ENCODE measurements around the gene ATXN10.

Gene ATXN10

GRCh38 chr22:45738206-45738605 lies 66.6 kb downstream of the ATXN10 start:
- in situ Hi-C loops (cut with HindIII; ENCODE audit: low pct_unique_long_range_greater_than_20kb, low sequenced_read_pairs) = no loop called here
- TF ChIP-seq JUND (IDR thresholded peaks at IDR 0.05; ENCODE audit: low read depth) = no peak
- DNase-seq (ENCODE audit: low read depth in 1 of 2, low spot score in 1 of 2) = no peak

GRCh38 chr22:45740236-45740635 lies 68.6 kb downstream of the ATXN10 start:
- in situ Hi-C loops (cut with HindIII; ENCODE audit: low pct_unique_long_range_greater_than_20kb, low sequenced_read_pairs) = no loop called here
- DNase-seq (ENCODE audit: low read depth in 1 of 2, low spot score in 1 of 2) = no peak
- no peak for TF ChIP-seq JUND (IDR thresholded peaks at IDR 0.05; ENCODE audit: low read depth)

DNA sequence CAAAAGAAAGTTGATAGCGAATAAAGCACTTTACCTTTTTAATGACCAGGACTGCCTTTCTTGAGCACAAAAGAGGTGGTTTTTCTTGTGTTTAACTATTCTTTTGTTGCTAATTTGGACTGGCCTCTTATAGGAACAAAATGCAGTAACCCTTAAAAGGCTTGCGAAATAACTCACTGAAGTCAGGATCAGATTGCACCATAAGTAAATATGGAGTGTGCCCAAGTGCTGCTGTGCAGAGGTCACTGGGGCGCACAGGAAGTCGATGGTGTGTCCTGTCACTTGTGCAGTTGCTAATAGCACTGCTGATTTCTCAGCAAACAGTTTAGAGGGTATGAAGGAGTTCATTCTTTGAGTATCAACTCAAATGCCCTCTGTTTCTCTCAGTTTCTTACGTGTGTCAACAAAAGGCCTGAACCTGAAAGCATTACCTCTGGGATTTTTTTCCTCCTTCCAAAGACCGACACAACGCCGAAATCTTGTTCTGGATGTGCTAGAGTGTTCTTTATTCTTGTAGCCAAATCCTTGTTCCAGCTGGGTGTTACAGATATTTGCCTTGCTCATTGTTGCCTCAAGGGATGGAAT lies 71.3 kb downstream of the ATXN10 start:
- in situ Hi-C loops (cut with HindIII; ENCODE audit: low pct_unique_long_range_greater_than_20kb, low sequenced_read_pairs) = no loop called here
- DNase-seq (ENCODE audit: low read depth in 1 of 2, low spot score in 1 of 2) = peak in 1 of 2 experiments; percentile 49
- no peak for TF ChIP-seq JUND (IDR thresholded peaks at IDR 0.05; ENCODE audit: low read depth)

GRCh38 chr22:45743687-45744086 lies 72.1 kb downstream of the ATXN10 start:
- in situ Hi-C loops (cut with HindIII; ENCODE audit: low pct_unique_long_range_greater_than_20kb, low sequenced_read_pairs) = no loop called here
- TF ChIP-seq JUND (IDR thresholded peaks at IDR 0.05; ENCODE audit: low read depth) = no peak
- peak in 1 of 2 experiments; percentile 85 for DNase-seq (ENCODE audit: low read depth in 1 of 2, low spot score in 1 of 2)

DNA sequence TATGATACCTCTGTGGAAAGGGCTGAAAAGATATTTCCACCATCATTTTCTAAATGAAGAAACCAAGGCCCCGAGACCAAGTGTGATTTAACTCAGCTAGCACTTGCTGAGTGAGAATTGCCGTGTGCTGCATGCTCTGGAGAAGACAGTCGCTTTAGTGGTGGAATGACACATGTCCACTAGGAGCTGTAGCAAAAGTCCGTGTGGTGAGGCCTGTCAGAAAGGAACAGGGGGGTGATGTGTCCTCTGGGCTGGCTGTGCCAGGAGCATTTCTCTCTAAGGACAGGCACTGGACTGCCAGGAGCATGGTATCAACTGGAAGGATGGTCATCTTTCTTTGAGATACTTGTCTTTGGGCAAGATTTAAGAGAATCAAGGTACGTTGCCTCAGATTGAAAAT lies 72.8 kb downstream of the ATXN10 start:
- in situ Hi-C loops (cut with HindIII; ENCODE audit: low pct_unique_long_range_greater_than_20kb, low sequenced_read_pairs) = no loop called here
- TF ChIP-seq JUND (IDR thresholded peaks at IDR 0.05; ENCODE audit: low read depth) = no peak
- no peak for DNase-seq (ENCODE audit: low read depth in 1 of 2, low spot score in 1 of 2)

DNA sequence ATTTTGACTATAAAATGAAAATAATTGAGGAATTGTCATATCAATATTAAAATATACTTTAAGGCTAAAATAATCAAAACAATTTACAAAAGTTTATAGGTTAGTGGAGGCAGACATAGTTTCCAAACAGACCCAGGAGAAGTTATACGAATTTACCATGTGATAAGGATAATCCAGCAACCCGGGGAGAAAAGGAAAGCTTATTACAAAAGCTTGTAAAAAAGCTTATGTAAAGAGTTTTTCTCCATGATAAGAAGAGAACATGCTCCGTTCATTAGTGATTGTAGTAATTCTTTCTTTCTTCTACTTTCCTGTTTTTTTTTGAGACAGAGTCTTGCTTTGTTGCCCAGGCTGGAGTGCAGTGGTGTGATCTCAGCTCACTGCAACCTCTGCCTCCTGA lies 79.0 kb downstream of the ATXN10 start:
- no peak for DNase-seq (ENCODE audit: low read depth in 1 of 2, low spot score in 1 of 2)
- in situ Hi-C loops (cut with HindIII; ENCODE audit: low pct_unique_long_range_greater_than_20kb, low sequenced_read_pairs) = no loop called here
- no peak for TF ChIP-seq JUND (IDR thresholded peaks at IDR 0.05; ENCODE audit: low read depth)

DNA sequence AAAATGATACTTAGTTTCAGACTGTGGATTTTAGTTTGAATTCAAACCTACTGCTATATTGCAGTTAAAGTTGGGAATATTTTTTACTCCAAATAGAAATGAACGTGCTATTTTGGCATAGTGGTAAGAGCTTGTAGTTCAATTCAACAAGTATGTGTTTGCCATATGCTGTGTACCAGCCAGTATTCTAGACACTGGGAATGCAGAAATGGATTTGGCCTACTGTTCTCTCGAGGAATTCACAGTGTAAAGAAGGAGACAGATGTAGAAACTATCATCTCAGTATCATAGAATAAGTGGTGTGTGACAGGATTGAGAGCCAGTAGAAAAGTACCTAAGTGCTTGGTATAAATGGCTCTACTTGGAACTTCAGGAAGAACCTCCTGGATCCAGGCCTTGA lies 80.4 kb downstream of the ATXN10 start:
- no peak for TF ChIP-seq JUND (IDR thresholded peaks at IDR 0.05; ENCODE audit: low read depth)
- in situ Hi-C loops (cut with HindIII; ENCODE audit: low pct_unique_long_range_greater_than_20kb, low sequenced_read_pairs) = no loop called here
- DNase-seq (ENCODE audit: low read depth in 1 of 2, low spot score in 1 of 2) = no peak

DNA sequence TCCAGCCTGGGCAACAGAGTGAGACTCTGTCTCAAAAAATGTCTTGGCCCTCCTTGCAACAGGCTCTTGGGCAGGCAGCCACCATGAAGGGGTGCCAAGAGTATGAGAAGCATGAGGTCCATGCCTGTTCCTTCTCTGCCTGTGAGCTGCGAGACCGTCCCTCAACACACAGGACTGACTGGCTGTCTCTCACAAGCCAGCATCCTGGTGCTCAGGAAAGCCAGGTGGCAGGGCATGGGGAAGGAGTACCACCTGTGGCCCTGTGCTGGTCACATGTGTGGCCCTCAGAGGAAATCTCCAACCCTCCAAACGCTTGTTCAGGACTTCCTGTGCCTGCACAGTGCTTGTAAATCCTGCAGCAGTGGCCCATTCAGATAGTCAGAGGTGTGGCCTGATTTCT lies 83.2 kb downstream of the ATXN10 start:
- DNase-seq (ENCODE audit: low read depth in 1 of 2, low spot score in 1 of 2) = no peak
- no peak for TF ChIP-seq JUND (IDR thresholded peaks at IDR 0.05; ENCODE audit: low read depth)
- in situ Hi-C loops (cut with HindIII; ENCODE audit: low pct_unique_long_range_greater_than_20kb, low sequenced_read_pairs) = no loop called here

- DNase-seq (ENCODE audit: low read depth in 1 of 2, low spot score in 1 of 2) = no peak
- no peak for TF ChIP-seq JUND (IDR thresholded peaks at IDR 0.05; ENCODE audit: low read depth)
- in situ Hi-C loops (cut with HindIII; ENCODE audit: low pct_unique_long_range_greater_than_20kb, low sequenced_read_pairs) = no loop called here
These were observed 84.9 kb downstream of the ATXN10 start for GRCh38 chr22:45756558-45756957.

GRCh38 chr22:45757068-45757467 lies 85.4 kb downstream of the ATXN10 start:
- no peak for DNase-seq (ENCODE audit: low read depth in 1 of 2, low spot score in 1 of 2)
- in situ Hi-C loops (cut with HindIII; ENCODE audit: low pct_unique_long_range_greater_than_20kb, low sequenced_read_pairs) = no loop called here
- no peak for TF ChIP-seq JUND (IDR thresholded peaks at IDR 0.05; ENCODE audit: low read depth)

GRCh38 chr22:45757936-45758335 lies 86.3 kb downstream of the ATXN10 start:
- TF ChIP-seq JUND (IDR thresholded peaks at IDR 0.05; ENCODE audit: low read depth) = no peak
- DNase-seq (ENCODE audit: low read depth in 1 of 2, low spot score in 1 of 2) = no peak
- in situ Hi-C loops (cut with HindIII; ENCODE audit: low pct_unique_long_range_greater_than_20kb, low sequenced_read_pairs) = no loop called here

DNA sequence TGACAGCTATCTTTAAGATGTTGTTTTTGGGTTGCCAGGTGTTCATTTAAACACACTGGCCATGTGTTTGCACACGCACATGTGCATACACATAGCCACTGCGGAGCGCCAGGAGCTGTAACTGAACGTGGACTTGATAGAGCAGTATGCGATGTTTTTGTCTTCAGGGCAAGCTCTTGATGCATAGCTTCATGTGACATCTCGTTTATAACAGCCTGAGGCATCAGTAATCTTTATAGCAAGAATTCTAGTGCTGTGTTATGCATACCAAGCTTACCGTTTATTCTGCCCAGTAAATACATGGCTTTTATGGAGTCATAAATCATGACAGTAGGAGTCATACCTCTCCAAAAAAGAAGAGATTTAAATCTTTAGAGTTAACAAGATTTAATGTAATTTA lies 87.0 kb downstream of the ATXN10 start:
- DNase-seq (ENCODE audit: low read depth in 1 of 2, low spot score in 1 of 2) = peak; percentile 16 to 33
- TF ChIP-seq JUND (IDR thresholded peaks at IDR 0.05; ENCODE audit: low read depth) = peak; percentile 62; the same call in 1 of the 2 replicates
- in situ Hi-C loops (cut with HindIII; ENCODE audit: low pct_unique_long_range_greater_than_20kb, low sequenced_read_pairs) = no loop called here

DNA sequence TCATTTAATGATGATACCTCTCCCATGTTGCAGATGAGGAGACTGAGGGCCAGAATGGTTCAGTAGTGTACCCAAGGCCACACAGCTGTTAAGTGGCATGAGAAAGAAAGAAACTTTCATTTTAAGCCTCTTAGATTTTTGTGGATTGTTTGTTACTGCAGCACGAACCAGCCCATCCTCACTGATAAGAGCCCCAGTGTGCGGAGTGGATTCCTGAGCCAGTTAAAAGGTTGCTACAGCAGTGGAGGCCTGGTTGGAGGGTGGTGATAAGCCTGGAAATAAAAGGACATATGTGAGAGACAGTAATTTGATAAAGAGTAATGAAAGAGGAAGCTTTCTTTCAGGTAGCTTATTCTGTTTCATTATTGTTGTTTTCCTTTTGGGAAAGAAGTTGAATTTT lies 89.0 kb downstream of the ATXN10 start:
- in situ Hi-C loops (cut with HindIII; ENCODE audit: low pct_unique_long_range_greater_than_20kb, low sequenced_read_pairs) = no loop called here
- no peak for TF ChIP-seq JUND (IDR thresholded peaks at IDR 0.05; ENCODE audit: low read depth)
- DNase-seq (ENCODE audit: low read depth in 1 of 2, low spot score in 1 of 2) = no peak

DNA sequence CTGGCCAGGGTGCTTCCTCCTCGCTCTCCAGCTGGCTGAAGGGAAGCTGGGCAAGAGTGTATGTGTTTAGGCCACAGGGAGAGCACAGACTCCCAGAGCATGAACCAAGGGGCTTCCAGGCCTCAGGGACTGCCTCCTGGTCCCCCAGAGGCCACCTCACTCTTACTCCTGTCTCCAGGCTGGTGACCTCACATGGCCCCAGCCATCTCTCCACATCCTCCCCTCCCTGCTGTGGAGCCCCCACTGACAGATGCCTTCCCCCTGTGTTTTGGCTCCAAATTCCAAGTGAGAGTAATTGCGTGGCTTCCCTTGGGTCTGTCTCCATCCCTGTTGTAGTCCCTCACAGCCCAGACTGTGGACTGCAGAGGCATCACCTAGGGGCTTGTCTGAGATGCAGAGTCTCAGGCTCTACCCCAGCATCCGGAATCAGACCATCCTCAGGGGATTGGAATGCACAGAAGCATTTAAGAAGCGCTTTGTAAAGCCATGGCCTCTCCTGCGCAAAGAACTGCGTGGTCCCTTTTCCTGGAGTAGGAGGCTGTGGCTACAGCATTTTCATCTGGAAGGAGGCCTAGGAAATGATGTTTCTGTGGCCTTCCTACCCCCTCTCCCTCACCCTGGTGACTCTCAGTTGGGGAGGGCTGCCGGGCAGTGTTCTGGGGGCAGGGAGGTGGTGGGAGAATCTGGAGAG lies 91.1 kb downstream of the ATXN10 start:
- DNase-seq (ENCODE audit: low read depth in 1 of 2, low spot score in 1 of 2) = no peak
- no peak for TF ChIP-seq JUND (IDR thresholded peaks at IDR 0.05; ENCODE audit: low read depth)
- in situ Hi-C loops (cut with HindIII; ENCODE audit: low pct_unique_long_range_greater_than_20kb, low sequenced_read_pairs) = no loop called here
